H9 (cell line): ENCODE measurements around the gene POFUT1. TPM values are rescaled to one million over a fixed set of nuclear protein-coding genes. Genes with fewer than 3 reads are reported as not detected.
"Not testable (repeated sequence)": the region's sequence is repeated elsewhere in the genome, so short reads cannot be mapped to it uniquely, and the experiment has no call there.

Experiments
- DNase-seq: peaks from one replicate; pipeline ENCODE4 v3.0.0-alpha.2; 2017
- H2AFZ ChIP-seq: one replicate; pipeline ENCODE4 v1.6.1; 2013; ENCODE audit warnings: mild to moderate bottlenecking, low read length, control low read depth, moderate library complexity
- H2AK5ac ChIP-seq: 2 replicates; pipeline ENCODE4 v1.6.1; 2013; ENCODE audit warnings: low read length, control low read depth, mixed read lengths; ENCODE audit not compliant: insufficient read length
- H2BK120ac ChIP-seq: one replicate; pipeline ENCODE4 v1.6.1; 2013; ENCODE audit warnings: low read depth, mild to moderate bottlenecking, low read length, control low read depth, inconsistent platforms; ENCODE audit not compliant: poor library complexity, severe bottlenecking
- H2BK12ac ChIP-seq: 2 replicates; pipeline ENCODE4 v1.6.1; 2013; ENCODE audit warnings: low read length, control low read depth, mixed read lengths, low read depth; ENCODE audit not compliant: insufficient read length
- H2BK15ac ChIP-seq: 2 replicates; pipeline ENCODE4 v1.6.1; 2013; ENCODE audit warnings: low read depth, low read length, control low read depth
- H2BK20ac ChIP-seq: one replicate; pipeline ENCODE4 v1.6.1; 2013; ENCODE audit warnings: low read depth, mild to moderate bottlenecking, low read length, control low read depth, inconsistent platforms; ENCODE audit not compliant: poor library complexity, severe bottlenecking
- H2BK5ac ChIP-seq: 2 replicates; pipeline ENCODE4 v1.6.1; 2013; ENCODE audit warnings: low read length, control low read depth, mixed read lengths; ENCODE audit not compliant: insufficient read length
- H3K14ac ChIP-seq: 2 replicates; pipeline ENCODE4 v1.6.1; 2013; ENCODE audit warnings: low read length, control low read depth; ENCODE audit not compliant: insufficient read depth
- H3K18ac ChIP-seq: 2 replicates; pipeline ENCODE4 v1.6.1; 2013; ENCODE audit warnings: low read depth, mild to moderate bottlenecking, mixed read lengths, low read length, control low read depth; ENCODE audit not compliant: insufficient read length
- H3K23ac ChIP-seq: 2 replicates; pipeline ENCODE4 v1.6.1; 2013; ENCODE audit warnings: low read length, control low read depth, mixed read lengths, low read depth; ENCODE audit not compliant: insufficient read length
- H3K23me2 ChIP-seq: 2 replicates; pipeline ENCODE4 v1.6.1; 2013; ENCODE audit warnings: low read depth, mild to moderate bottlenecking, mixed read lengths, low read length, control low read depth; ENCODE audit not compliant: insufficient read length, poor library complexity, severe bottlenecking
- H3K27ac ChIP-seq: 2 replicates; pipeline ENCODE4 v1.5.1; 2013; ENCODE audit warnings: low read length, control low read depth, mixed read lengths, low read depth; ENCODE audit not compliant: insufficient read length
- H3K27me3 ChIP-seq: 2 replicates; pipeline ENCODE4 v1.6.1; 2013; ENCODE audit warnings: low read length, control low read depth, inconsistent platforms; ENCODE audit not compliant: insufficient read depth
- H3K4ac ChIP-seq: 2 replicates; pipeline ENCODE4 v1.6.1; 2013; ENCODE audit warnings: low read depth, mild to moderate bottlenecking, control low read depth, inconsistent platforms, low read length, moderate library complexity
- H3K4me1 ChIP-seq: 2 replicates; pipeline ENCODE4 v1.6.1; 2013; ENCODE audit warnings: low read length, control low read depth, inconsistent platforms; ENCODE audit not compliant: insufficient read depth
- H3K4me2 ChIP-seq: 2 replicates; pipeline ENCODE4 v1.6.1; 2013; ENCODE audit warnings: low read length, control low read depth, mixed read lengths; ENCODE audit not compliant: insufficient read length, insufficient read depth
- H3K56ac ChIP-seq: 2 replicates; pipeline ENCODE4 v1.6.1; 2013; ENCODE audit warnings: low read depth, mild to moderate bottlenecking, mixed read lengths, low read length, control low read depth; ENCODE audit not compliant: insufficient read length
- H3K79me1 ChIP-seq: 2 replicates; pipeline ENCODE4 v1.6.1; 2013; ENCODE audit warnings: low read depth, mild to moderate bottlenecking, moderate library complexity, low read length, control low read depth, inconsistent platforms; ENCODE audit not compliant: insufficient read depth, poor library complexity, severe bottlenecking
- H3K79me2 ChIP-seq: 2 replicates; pipeline ENCODE4 v1.6.1; 2013; ENCODE audit warnings: low read length, control low read depth, inconsistent platforms; ENCODE audit not compliant: insufficient read depth
- H3K9ac ChIP-seq: 2 replicates; pipeline ENCODE4 v1.6.1; 2013; ENCODE audit warnings: low read length, control low read depth, mixed read lengths; ENCODE audit not compliant: insufficient read length; ENCODE audit errors: extremely low read depth
- H3K9me3 ChIP-seq: one replicate; pipeline ENCODE4 v1.6.1; 2013; ENCODE audit warnings: low read depth, low read length, inconsistent platforms; ENCODE audit not compliant: control insufficient read depth
- H3T11ph ChIP-seq: one replicate; pipeline ENCODE4 v1.6.1; 2013; ENCODE audit warnings: mild to moderate bottlenecking, low read length, control low read depth, inconsistent platforms
- H4K20me1 ChIP-seq: one replicate; pipeline ENCODE4 v1.6.1; 2013; ENCODE audit not compliant: control insufficient read depth, insufficient read length, insufficient read depth
- H4K5ac ChIP-seq: 2 replicates; pipeline ENCODE4 v1.6.1; 2013; ENCODE audit warnings: low read depth, mild to moderate bottlenecking, mixed read lengths, low read length, control low read depth; ENCODE audit not compliant: insufficient read length
- H4K8ac ChIP-seq: replicated peaks from 2 replicates; pipeline ENCODE4 v1.6.1; 2013; ENCODE audit warnings: low read length, control low read depth, mixed read lengths, low read depth; ENCODE audit not compliant: insufficient read length
- H4K91ac ChIP-seq: 2 replicates; pipeline ENCODE4 v1.6.1; 2013; ENCODE audit warnings: low read depth, mild to moderate bottlenecking, moderate library complexity, mixed read lengths, low read length, control low read depth; ENCODE audit not compliant: insufficient read length
- H3K27ac Mint-ChIP-seq, 3 experiments: 2 replicates in 2 of 3; 3 replicates in 1 of 3; pipeline ENCODE4 v1.8.0; 2020 to 2021; ENCODE audit warnings: mixed read lengths in 3 of 3, mild to moderate bottlenecking in 1 of 3, moderate library complexity in 1 of 3
- H3K27me3 Mint-ChIP-seq: 2 replicates; pipeline ENCODE4 v1.8.0; 2021; ENCODE audit warnings: low read depth, mild to moderate bottlenecking, moderate library complexity, mixed read lengths
- H3K36me3 Mint-ChIP-seq, 3 experiments: 2 replicates in 2 of 3; 3 replicates in 1 of 3; pipeline ENCODE4 v1.8.0; 2020 to 2021; ENCODE audit warnings: low read depth in 3 of 3, mixed read lengths in 3 of 3; ENCODE audit not compliant: insufficient read depth in 1 of 3
- H3K4me1 Mint-ChIP-seq, 2 experiments: 2 replicates each; pipeline ENCODE4 v1.8.0; 2020; ENCODE audit warnings: mixed read lengths in 2 of 2
- H3K4me3 Mint-ChIP-seq, 2 experiments: 2 replicates in 1 of 2; 3 replicates in 1 of 2; pipeline ENCODE4 v1.8.0; 2020 to 2021; ENCODE audit warnings: mild to moderate bottlenecking in 2 of 2, mixed read lengths in 2 of 2, moderate library complexity in 1 of 2
- H3K9me3 Mint-ChIP-seq, 2 experiments: 2 replicates in 1 of 2; 3 replicates in 1 of 2; pipeline ENCODE4 v1.8.0; 2020; ENCODE audit warnings: mild to moderate bottlenecking in 2 of 2, mixed read lengths in 2 of 2, moderate library complexity in 1 of 2
- WGBS: extraction: QIAGEN DNeasy Blood & Tissue Kit; methylation state at CpG from one replicate; pipeline ENCODE4 v1.1.7; 2013; ENCODE audit warnings: missing lambda C conversion rate, low lambda C conversion rate, mixed read lengths; ENCODE audit not compliant: insufficient read length; ENCODE audit errors: extremely low coverage; 5-methylcytosine and 5-hydroxymethylcytosine counted together
- total RNA-seq: library from RNA; stranded (reverse); gene quantifications from 2 replicates; pipeline ENCODE4 v1.2.1, GENCODE V29; 2021
- TF ChIP-seq, protein P1 (sequence below): fragments of 200-600 bp; sonication (generic); conservative IDR thresholded peaks from 3 replicates; pipeline ENCODE4 v1.8.0; 2021; ENCODE audit warnings: antibody characterized with exemption, mild to moderate bottlenecking

POFUT1 gene
- total RNA-seq, 1 experiment from 2014 or later: 41.2 TPM

DNA sequence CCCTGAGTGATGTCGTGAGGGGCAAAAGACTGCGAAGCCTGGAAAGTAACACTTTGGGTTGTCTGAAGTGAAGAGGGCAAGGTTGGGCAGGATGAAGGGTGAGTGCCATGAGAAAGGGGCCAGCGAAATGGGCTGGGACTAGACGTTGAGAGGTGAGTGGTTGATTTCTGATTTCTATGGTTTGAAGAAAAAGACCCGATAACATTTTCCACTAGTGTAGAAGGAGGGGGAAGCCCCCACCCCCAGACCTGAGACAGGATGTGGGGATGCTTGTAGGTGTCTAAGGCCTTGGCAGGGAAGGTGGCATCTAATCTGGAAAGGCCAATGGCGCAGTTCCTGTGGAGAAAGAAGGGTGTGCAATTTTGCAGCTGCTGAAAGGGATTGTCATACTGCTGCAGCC lies 44.5 kb downstream of the POFUT1 start:
- no peak overlapping the region for H4K5ac ChIP-seq
- TF ChIP-seq, protein P1, sequence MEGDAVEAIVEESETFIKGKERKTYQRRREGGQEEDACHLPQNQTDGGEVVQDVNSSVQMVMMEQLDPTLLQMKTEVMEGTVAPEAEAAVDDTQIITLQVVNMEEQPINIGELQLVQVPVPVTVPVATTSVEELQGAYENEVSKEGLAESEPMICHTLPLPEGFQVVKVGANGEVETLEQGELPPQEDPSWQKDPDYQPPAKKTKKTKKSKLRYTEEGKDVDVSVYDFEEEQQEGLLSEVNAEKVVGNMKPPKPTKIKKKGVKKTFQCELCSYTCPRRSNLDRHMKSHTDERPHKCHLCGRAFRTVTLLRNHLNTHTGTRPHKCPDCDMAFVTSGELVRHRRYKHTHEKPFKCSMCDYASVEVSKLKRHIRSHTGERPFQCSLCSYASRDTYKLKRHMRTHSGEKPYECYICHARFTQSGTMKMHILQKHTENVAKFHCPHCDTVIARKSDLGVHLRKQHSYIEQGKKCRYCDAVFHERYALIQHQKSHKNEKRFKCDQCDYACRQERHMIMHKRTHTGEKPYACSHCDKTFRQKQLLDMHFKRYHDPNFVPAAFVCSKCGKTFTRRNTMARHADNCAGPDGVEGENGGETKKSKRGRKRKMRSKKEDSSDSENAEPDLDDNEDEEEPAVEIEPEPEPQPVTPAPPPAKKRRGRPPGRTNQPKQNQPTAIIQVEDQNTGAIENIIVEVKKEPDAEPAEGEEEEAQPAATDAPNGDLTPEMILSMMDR: no peak
- no peak for DNase-seq

DNA sequence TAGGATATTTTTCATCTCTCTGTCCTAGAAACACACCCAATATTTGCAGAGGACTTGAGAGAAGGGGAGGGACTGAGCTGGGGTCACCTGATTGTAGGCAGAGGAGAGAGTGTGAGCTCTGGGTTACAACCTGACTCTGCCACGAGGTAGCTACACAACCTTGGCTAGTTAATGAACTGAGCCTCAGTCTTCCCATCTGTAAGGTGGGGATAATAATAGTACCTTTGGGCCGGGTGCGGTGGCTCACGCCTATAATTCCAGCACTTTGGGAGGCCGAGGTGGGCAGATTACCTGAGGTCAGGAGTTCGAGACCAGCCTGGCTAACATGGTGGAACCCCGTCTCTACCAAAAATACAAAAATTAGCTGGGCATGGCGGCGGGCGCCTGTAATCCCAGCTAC lies 53.3 kb downstream of the POFUT1 start:
- H4K8ac ChIP-seq: not testable (repeated sequence)

More for the DNA sequence above, 44.5 kb downstream of the POFUT1 start:
- no peaks in the 10 kb centered on the region for H3K79me2 ChIP-seq
- H2AK5ac ChIP-seq: no peak overlapping the region
- no peak overlapping the region for H3K4ac ChIP-seq
- H2BK5ac ChIP-seq: no peak overlapping the region
- no peak overlapping the region for H3K18ac ChIP-seq
- H2BK12ac ChIP-seq: no peak overlapping the region
- H3K36me3 Mint-ChIP-seq: no peaks in the 10 kb centered on the region
- no peak overlapping the region for H3K4me3 Mint-ChIP-seq
- no peak overlapping the region for H2BK15ac ChIP-seq
- no peaks in the 10 kb centered on the region for H3K4me1 ChIP-seq
- WGBS: no CpG with 5 or more reads among the region's 6 CpGs
- H3K23me2 ChIP-seq: no peaks in the 10 kb centered on the region
- H3T11ph ChIP-seq: no peak overlapping the region
- no peak overlapping the region for H3K14ac ChIP-seq
- H3K27ac Mint-ChIP-seq: no peak overlapping the region; a peak in 1 of 7 replicates
- no peaks in the 10 kb centered on the region for H3K27me3 ChIP-seq
- no peak overlapping the region for H2AFZ ChIP-seq
- no peaks in the 10 kb centered on the region for H4K20me1 ChIP-seq
- no peak overlapping the region for H4K91ac ChIP-seq
- H3K23ac ChIP-seq: no peak overlapping the region
- H3K9me3 Mint-ChIP-seq: no peaks in the 10 kb centered on the region
- no peak overlapping the region for H3K9ac ChIP-seq
- H3K56ac ChIP-seq: no peak overlapping the region
- no peak overlapping the region for H4K8ac ChIP-seq
- H2BK120ac ChIP-seq: no peak overlapping the region
- H3K9me3 ChIP-seq: no peaks in the 10 kb centered on the region
- H3K4me1 Mint-ChIP-seq: no peaks in the 10 kb centered on the region
- no peak overlapping the region for H2BK20ac ChIP-seq
- H3K79me1 ChIP-seq: no peaks in the 10 kb centered on the region
- H3K27me3 Mint-ChIP-seq: peaks cover 19% of the 10 kb centered on the region
- H3K4me2 ChIP-seq: no peak overlapping the region
- H3K27ac ChIP-seq: no peak overlapping the region

More for the DNA sequence above, 53.3 kb downstream of the POFUT1 start:
- H2BK12ac ChIP-seq, H3K79me1 ChIP-seq, H3K27me3 Mint-ChIP-seq, DNase-seq, H3K9me3 ChIP-seq, H3K18ac ChIP-seq, H2BK20ac ChIP-seq, H3K79me2 ChIP-seq, H2AFZ ChIP-seq, H3K27ac ChIP-seq, H3K27ac Mint-ChIP-seq, H4K91ac ChIP-seq, H2BK5ac ChIP-seq, H3K4me2 ChIP-seq, H3K23me2 ChIP-seq, H4K20me1 ChIP-seq, H3K27me3 ChIP-seq, H3K56ac ChIP-seq, H2BK120ac ChIP-seq, H3K14ac ChIP-seq, H2AK5ac ChIP-seq, H3K23ac ChIP-seq, H3K9me3 Mint-ChIP-seq, H3K4me1 Mint-ChIP-seq, H3T11ph ChIP-seq, H4K5ac ChIP-seq, H3K36me3 Mint-ChIP-seq, H3K9ac ChIP-seq, H2BK15ac ChIP-seq, H3K4me3 Mint-ChIP-seq, H3K4me1 ChIP-seq, H3K4ac ChIP-seq: not testable (repeated sequence)
- no CpG with 5 or more reads among the region's 10 CpGs for WGBS
